ENCODE data around the gene DLGAP1. TPM values are rescaled to one million over a fixed set of nuclear protein-coding genes. Genes with fewer than 3 reads are reported as not detected.
A peak's percentile ranks its signal among the peaks of the same experiment; 100 is the strongest.

Gene DLGAP1
- total RNA-seq, 1 experiment from 2014 or later: 0.07 TPM

DNA sequence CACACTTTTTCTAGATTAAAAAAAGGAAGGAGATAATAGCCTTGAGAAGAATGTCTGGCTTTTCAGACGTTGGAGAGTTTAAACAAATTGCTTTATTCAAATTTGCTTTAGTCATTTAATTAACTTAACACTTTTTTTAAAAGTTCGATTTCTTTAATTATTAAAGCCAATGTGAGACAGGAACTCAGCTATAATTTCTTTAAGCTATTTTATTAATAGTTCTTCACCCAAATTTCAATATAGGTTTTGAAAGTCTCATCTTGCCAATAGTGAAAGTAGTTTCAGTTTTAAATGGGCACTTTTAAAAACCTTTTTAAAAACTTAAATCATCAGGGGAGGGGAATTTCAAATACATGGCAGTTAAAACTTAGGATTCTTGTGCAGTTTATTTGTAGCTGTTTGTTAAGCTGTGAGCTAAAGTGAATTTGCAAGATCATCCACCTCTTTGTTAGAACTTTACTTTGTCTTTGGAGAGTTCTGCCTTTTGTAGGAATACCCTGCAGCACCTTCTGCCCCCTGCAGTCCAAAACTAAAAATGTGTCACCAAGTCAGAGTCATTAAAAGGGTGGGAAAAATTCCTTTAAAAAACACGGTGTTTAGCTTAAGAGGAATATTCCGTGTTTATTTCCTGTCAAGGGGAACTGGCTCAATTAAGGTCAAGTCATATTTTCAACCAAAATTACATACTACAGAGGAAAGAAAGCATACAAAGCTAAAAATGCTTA, 1000.6 kb downstream of the DLGAP1 start:
- peaks cover 44% of the 10 kb centered on the region for H3K4me1 ChIP-seq
- H3K36me3 Mint-ChIP-seq (ENCODE audit: insufficient read depth, unreplicated experiment): peaks cover 97% of the 10 kb centered on the region
- no peaks in the 10 kb centered on the region for H3K9me3 Mint-ChIP-seq (ENCODE audit: unreplicated experiment)
- no peaks in the 10 kb centered on the region for H3K27me3 Mint-ChIP-seq (ENCODE audit: insufficient read depth, unreplicated experiment)
- CTCF ChIA-PET: interaction anchor here (0.7 to 1.3 kb wide), 6 partner anchors 148 to 212 kb away, joined by 3 to 6 read pairs (median 4); no protein-coding TSS in a partner anchor
- BruUV-seq (replicated peaks): no TSS peak
- peaks cover 39% of the 10 kb centered on the region for H3K4me1 Mint-ChIP-seq (ENCODE audit: low read depth, unreplicated experiment)
- DNase-seq: peak; percentile 52 to 69
- POLR2A ChIA-PET: interaction anchor here (0.6 to 2.5 kb wide), 6 partner anchors 33 to 211 kb away, joined by 3 to 23 read pairs (median 4); no protein-coding TSS in a partner anchor
- peak overlapping the region; percentile 15; the same call in 1 of the 2 replicates for H3K4me3 ChIP-seq (ENCODE audit: low read depth, low read length)
- H3K27ac Mint-ChIP-seq (ENCODE audit: unreplicated experiment): peak overlapping the region; percentile 97
- peak overlapping the region; percentile 87 for H3K4me3 Mint-ChIP-seq (ENCODE audit: unreplicated experiment)
- intact Hi-C loops (cut with micrococcal nuclease; ENCODE audit: unreplicated experiment): loop anchor here (1.0 to 10.0 kb wide), 2 partner anchors 173 to 600 kb away; no protein-coding TSS in a partner anchor
- no peaks in the 10 kb centered on the region for H3K9me3 ChIP-seq
- TF ChIP-seq CTCF (IDR thresholded peaks at IDR 0.05; ENCODE audit: insufficient read depth in 1 of 2, low read depth in 1 of 2, low read length in 1 of 2, severe bottlenecking in 1 of 2, unreplicated experiment in 1 of 2): peak; percentile 57 to 69
- H3K27me3 ChIP-seq (replicated peaks; ENCODE audit: control insufficient read depth, insufficient read depth, low read length): no peaks in the 10 kb centered on the region
- peaks cover 7% of the 10 kb centered on the region for H3K36me3 ChIP-seq (ENCODE audit: control insufficient read depth, insufficient read depth, low read length)

DNA sequence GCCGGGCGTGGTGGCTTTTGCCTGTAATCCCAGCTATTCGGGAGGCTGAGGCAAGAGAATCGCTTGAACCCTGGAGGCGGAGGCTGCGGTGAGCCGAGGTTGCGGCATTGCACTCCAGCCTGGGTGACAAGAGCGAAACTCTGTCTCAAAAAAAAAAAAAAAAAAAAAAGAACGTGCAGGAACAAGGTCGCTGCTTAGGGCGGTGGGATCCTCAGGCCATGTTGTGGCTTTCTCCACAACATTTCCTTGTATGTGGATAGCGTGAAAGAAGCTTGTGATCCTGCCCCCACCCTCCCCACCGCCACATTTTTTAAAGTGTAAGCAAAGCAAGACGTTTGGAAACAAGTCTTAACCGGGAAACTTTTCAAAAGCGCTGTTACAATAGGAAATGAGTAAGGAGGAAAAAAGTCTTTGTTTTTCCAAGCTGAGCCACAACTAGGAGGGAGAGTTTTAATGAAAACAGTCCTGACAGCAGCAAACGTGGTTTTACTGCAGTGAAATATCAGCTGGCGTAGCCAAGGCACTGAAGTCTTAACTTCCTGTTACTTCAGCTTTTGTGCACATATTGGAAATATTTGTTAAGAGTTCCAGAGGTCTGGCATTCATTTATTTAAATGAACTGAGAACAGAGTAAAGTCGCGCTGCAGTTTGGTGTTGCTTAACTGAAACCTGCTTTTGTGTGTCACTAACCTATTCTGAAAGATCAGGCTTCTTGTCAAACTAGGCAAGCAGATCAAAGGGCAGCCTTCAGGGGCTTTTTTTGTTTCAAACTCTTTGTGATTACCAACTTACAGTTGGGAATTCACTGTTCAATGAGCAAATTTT, 1001.4 kb downstream of the DLGAP1 start:
- H3K4me3 Mint-ChIP-seq (ENCODE audit: unreplicated experiment): peak overlapping the region; percentile 87
- no peaks in the 10 kb centered on the region for H3K9me3 Mint-ChIP-seq (ENCODE audit: unreplicated experiment)
- TF ChIP-seq CTCF (IDR thresholded peaks at IDR 0.05; ENCODE audit: insufficient read depth in 1 of 2, low read depth in 1 of 2, low read length in 1 of 2, severe bottlenecking in 1 of 2, unreplicated experiment in 1 of 2): no peak
- peak; percentile 50 to 57 for DNase-seq
- H3K27ac Mint-ChIP-seq (ENCODE audit: unreplicated experiment): peak overlapping the region; percentile 97
- ChIA-PET POLR2A (interaction anchor here (0.6 to 2.5 kb wide), 6 partner anchors 33 to 212 kb away, joined by 3 to 23 read pairs (median 4); no protein-coding TSS in a partner anchor), CTCF (interaction anchor here (0.7 to 1.3 kb wide), 5 partner anchors 149 to 217 kb away, joined by 3 to 6 read pairs (median 4); no protein-coding TSS in a partner anchor)
- Histone ChIP-seq H3K9me3 (no peaks in the 10 kb centered on the region), H3K27me3 (replicated peaks; ENCODE audit: control insufficient read depth, insufficient read depth, low read length) (no peaks in the 10 kb centered on the region), H3K4me1 (peaks cover 41% of the 10 kb centered on the region), H3K36me3 (ENCODE audit: control insufficient read depth, insufficient read depth, low read length) (peaks cover 6% of the 10 kb centered on the region), H3K4me3 (ENCODE audit: low read depth, low read length) (peak overlapping the region; percentile 60)
- peaks cover 32% of the 10 kb centered on the region for H3K4me1 Mint-ChIP-seq (ENCODE audit: low read depth, unreplicated experiment)
- intact Hi-C loops (cut with micrococcal nuclease; ENCODE audit: unreplicated experiment): loop anchor here (1.0 to 10.0 kb wide), 2 partner anchors 172 to 599 kb away; no protein-coding TSS in a partner anchor
- peaks cover 97% of the 10 kb centered on the region for H3K36me3 Mint-ChIP-seq (ENCODE audit: insufficient read depth, unreplicated experiment)
- H3K27me3 Mint-ChIP-seq (ENCODE audit: insufficient read depth, unreplicated experiment): no peaks in the 10 kb centered on the region
- no TSS peak for BruUV-seq (replicated peaks)

Data from Caco-2 (cell line).